Neuronal stem cell (in vitro differentiated cells): ENCODE results near the gene PYDC1.

ENCODE experiments used
- DNase-seq: peaks from one replicate; pipeline ENCODE4 v3.0.0-alpha.2; 2013; ENCODE audit warnings: low spot score
- H2AFZ ChIP-seq: one replicate; pipeline ENCODE4 v1.6.1; 2013; ENCODE audit warnings: mild to moderate bottlenecking, low read length, inconsistent platforms
- H2AK5ac ChIP-seq: 2 replicates; pipeline ENCODE4 v1.6.1; 2013; ENCODE audit warnings: low read depth, mild to moderate bottlenecking, inconsistent platforms, low read length, moderate library complexity, mixed read lengths
- H2BK120ac ChIP-seq: 2 replicates; pipeline ENCODE4 v1.6.1; 2013; ENCODE audit warnings: low read depth, mild to moderate bottlenecking, inconsistent platforms, low read length, moderate library complexity, mixed read lengths
- H2BK12ac ChIP-seq: one replicate; pipeline ENCODE4 v1.6.1; 2013; ENCODE audit warnings: low read length, inconsistent platforms
- H2BK15ac ChIP-seq: 2 replicates; pipeline ENCODE4 v1.6.1; 2013; ENCODE audit warnings: mild to moderate bottlenecking, low read length, inconsistent platforms, mixed read lengths
- H2BK5ac ChIP-seq: one replicate; pipeline ENCODE4 v1.6.1; 2013; ENCODE audit warnings: inconsistent platforms, mild to moderate bottlenecking, low read length, moderate library complexity
- H3K14ac ChIP-seq: one replicate; pipeline ENCODE4 v1.6.1; 2013; ENCODE audit warnings: low read length, inconsistent platforms
- H3K18ac ChIP-seq: 2 replicates; pipeline ENCODE4 v1.6.1; 2013; ENCODE audit warnings: low read length, inconsistent platforms
- H3K23ac ChIP-seq: 2 replicates; pipeline ENCODE4 v1.6.1; 2013; ENCODE audit warnings: low read depth, mild to moderate bottlenecking, mixed read lengths, low read length, inconsistent platforms; ENCODE audit not compliant: poor library complexity
- H3K27ac ChIP-seq: replicated peaks from 3 replicates; pipeline ENCODE4 v1.5.1; 2013; ENCODE audit warnings: low read length, inconsistent platforms
- H3K27me3 ChIP-seq, 3 experiments: 2 replicates each; pipeline ENCODE4 v1.6.1; 2013; ENCODE audit warnings: low read length in 3 of 3, mild to moderate bottlenecking in 2 of 3, inconsistent platforms in 1 of 3, low read depth in 1 of 3, mixed read lengths in 1 of 3, moderate library complexity in 1 of 3; ENCODE audit not compliant: control insufficient read depth in 3 of 3, insufficient read depth in 3 of 3
- H3K36me3 ChIP-seq, 2 donors: replicated peaks in 1 of 2; 2 replicates each; pipeline ENCODE4 v1.6.1; 2013; ENCODE audit warnings: low read length in 2 of 2; ENCODE audit not compliant: control insufficient read depth in 2 of 2, insufficient read depth in 2 of 2
- H3K4ac ChIP-seq: 2 replicates; pipeline ENCODE4 v1.6.1; 2013; ENCODE audit warnings: inconsistent platforms, mild to moderate bottlenecking, low read length, moderate library complexity
- H3K4me1 ChIP-seq, 2 donors: 1 replicate in 1 of 2; 2 replicates in 1 of 2; pipeline ENCODE4 v1.6.1; 2013; ENCODE audit warnings: low read length in 2 of 2, low read depth in 1 of 2; ENCODE audit not compliant: control insufficient read depth in 2 of 2, insufficient read depth in 1 of 2
- H3K4me2 ChIP-seq: one replicate; pipeline ENCODE4 v1.6.1; 2013; ENCODE audit warnings: mild to moderate bottlenecking, low read length, inconsistent platforms; ENCODE audit not compliant: insufficient read depth, poor library complexity, severe bottlenecking
- H3K4me3 ChIP-seq, 2 donors: 2 replicates each; pipeline ENCODE4 v1.5.1; 2013; ENCODE audit warnings: low read length in 2 of 2, mild to moderate bottlenecking in 2 of 2, inconsistent platforms in 1 of 2, moderate library complexity in 1 of 2
- H3K79me1 ChIP-seq: one replicate; pipeline ENCODE4 v1.6.1; 2013; ENCODE audit warnings: low read depth, mild to moderate bottlenecking, inconsistent platforms, low read length, moderate library complexity
- H3K9ac ChIP-seq: one replicate; pipeline ENCODE4 v1.6.1; 2013; ENCODE audit warnings: mild to moderate bottlenecking, low read depth, low read length, inconsistent platforms; ENCODE audit not compliant: poor library complexity
- H3K9me3 ChIP-seq, 2 donors: replicated peaks in 1 of 2; 2 replicates each; pipeline versions ENCODE3 to v1.6.1; 2013; ENCODE audit warnings: low read length in 2 of 2, mild to moderate bottlenecking in 2 of 2, inconsistent platforms in 1 of 2, low read depth in 1 of 2, mixed read lengths in 1 of 2, moderate library complexity in 1 of 2; ENCODE audit not compliant: control insufficient read depth in 2 of 2, insufficient read depth in 1 of 2
- H4K8ac ChIP-seq: one replicate; pipeline ENCODE4 v1.6.1; 2013; ENCODE audit warnings: low read depth, mild to moderate bottlenecking, inconsistent platforms, low read length, moderate library complexity
- H4K91ac ChIP-seq: one replicate; pipeline ENCODE4 v1.6.1; 2013; ENCODE audit warnings: low read length, low read depth, mild to moderate bottlenecking, inconsistent platforms; ENCODE audit not compliant: poor library complexity
- WGBS, 2 donors: extraction: QIAGEN DNeasy Blood & Tissue Kit; methylation state at CpG; one replicate each; pipeline ENCODE4 v1.1.7; 2013; ENCODE audit warnings: missing lambda C conversion rate in 2 of 2, mixed read lengths in 1 of 2; ENCODE audit not compliant: insufficient read length in 2 of 2, insufficient replicate concordance in 1 of 2; ENCODE audit errors: extremely low coverage in 2 of 2; 5-methylcytosine and 5-hydroxymethylcytosine counted together

The PYDC1 gene

GRCh38 chr16:31181102-31181830, 35.7 kb downstream of the PYDC1 start:
- peaks cover 4% of the 10 kb centered on the region for H3K79me1 ChIP-seq
- H2BK120ac ChIP-seq = no peak overlapping the region
- no peak overlapping the region for H4K8ac ChIP-seq
- H3K36me3 ChIP-seq = peaks cover 25 to 56% of the 10 kb centered on the region in 2 donors
- DNase-seq = peak; percentile 20
- H2BK12ac ChIP-seq = no peak overlapping the region
- no peak overlapping the region for H4K91ac ChIP-seq
- no peak overlapping the region for H2AFZ ChIP-seq
- H3K27ac ChIP-seq = peak overlapping the region; percentile 57
- peak overlapping the region; percentile 21 for H2AK5ac ChIP-seq
- H3K4me1 ChIP-seq = peaks cover 7 to 11% of the 10 kb centered on the region in 2 donors
- no peaks in the 10 kb centered on the region for H3K9me3 ChIP-seq
- no peak overlapping the region for H2BK15ac ChIP-seq
- peaks cover 0 to 2% (median 0%) of the 10 kb centered on the region in 3 experiments for H3K27me3 ChIP-seq
- peak overlapping the region; percentile 62 for H3K4me2 ChIP-seq
- H3K9ac ChIP-seq = peak overlapping the region; percentile 79
- peak overlapping the region; percentile 88 to 95 for H3K4me3 ChIP-seq
- peak overlapping the region; percentile 35 for H3K18ac ChIP-seq
- no peak overlapping the region for H3K23ac ChIP-seq
- H2BK5ac ChIP-seq = no peak overlapping the region
- H3K14ac ChIP-seq = no peak overlapping the region
- no peak overlapping the region for H3K4ac ChIP-seq
- no CpG with 5 or more reads among the region's 31 CpGs for WGBS, 2 donors

- no peak within 1 kb of the TSS for H2BK12ac ChIP-seq
- H3K23ac ChIP-seq = peak within 1 kb of the TSS; percentile 100
- H3K4ac ChIP-seq = peak within 1 kb of the TSS; percentile 91
- peak; percentile 95 for DNase-seq
- peak within 1 kb of the TSS; percentile 100 for H3K18ac ChIP-seq
- H3K27ac ChIP-seq = peak within 1 kb of the TSS; percentile 95
- peak within 1 kb of the TSS; percentile 66 for H3K4me2 ChIP-seq
- no peak within 1 kb of the TSS for H4K91ac ChIP-seq
- H3K9me3 ChIP-seq = no peaks in the 10 kb centered on the region
- H3K9ac ChIP-seq = peak within 1 kb of the TSS; percentile 99
- peak within 1 kb of the TSS; percentile 56 for H2BK5ac ChIP-seq
- H3K27me3 ChIP-seq = peaks cover 0 to 2% (median 0%) of the 10 kb centered on the region in 3 experiments
- peaks cover 7 to 11% of the 10 kb centered on the region in 2 donors for H3K4me1 ChIP-seq
- H2AFZ ChIP-seq = peak within 1 kb of the TSS; percentile 92
- no CpG with 5 or more reads among the region's 69 CpGs for WGBS, 2 donors
- peak within 1 kb of the TSS; percentile 93 for H2BK120ac ChIP-seq
- H3K4me3 ChIP-seq = peak within 1 kb of the TSS; percentile 88 to 97
- H3K36me3 ChIP-seq = peaks cover 15 to 42% of the 10 kb centered on the region in 2 donors
- H3K79me1 ChIP-seq = peaks cover 2% of the 10 kb centered on the region
- peak within 1 kb of the TSS; percentile 92 for H2BK15ac ChIP-seq
- H4K8ac ChIP-seq = peak within 1 kb of the TSS; percentile 73
- H3K14ac ChIP-seq = peak within 1 kb of the TSS; percentile 67
- H2AK5ac ChIP-seq = peak within 1 kb of the TSS; percentile 99
These were observed 37.0 kb downstream of the PYDC1 start, which contains the start of gene FUS for GRCh38 chr16:31179747-31180459. Gene FUS (plus strand): TSS chr16:31180139. CDS start chr16:31180215, 76 bp downstream.

DNA sequence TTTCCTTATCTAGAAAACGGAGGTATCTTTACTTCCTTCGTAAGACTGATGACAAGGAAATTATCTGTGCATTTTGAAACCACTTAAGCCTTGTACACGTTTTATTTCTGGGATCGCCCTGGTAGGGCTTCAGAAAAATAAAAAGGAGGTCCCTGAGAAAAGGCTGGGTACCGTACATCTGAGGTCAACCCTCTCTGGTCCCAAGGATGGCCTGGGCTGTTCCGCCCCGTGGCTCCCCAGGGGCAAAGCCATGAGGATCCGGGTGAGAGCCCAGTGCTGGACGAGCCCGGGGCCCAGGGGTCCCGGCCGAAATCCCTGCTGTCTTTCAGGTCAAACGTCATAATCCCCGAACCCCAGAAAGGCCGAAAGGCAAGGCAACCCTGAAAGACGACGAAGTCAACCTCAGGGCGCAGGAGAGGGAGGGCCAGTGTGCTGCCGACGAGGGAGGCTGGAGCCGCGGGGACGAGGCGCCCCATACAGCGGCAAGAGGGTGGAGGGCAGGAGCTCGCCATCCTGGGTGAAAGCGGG, 37.7 kb downstream of the PYDC1 start:
- Histone ChIP-seq H3K23ac (peak overlapping the region; percentile 92), H3K14ac (no peak overlapping the region), H3K4me3 (peak overlapping the region; percentile 88 to 97), H3K18ac (peak overlapping the region; percentile 99), H2BK120ac (peak overlapping the region; percentile 2), H3K4me1 (peaks cover 7 to 11% of the 10 kb centered on the region in 2 donors), H2AK5ac (no peak overlapping the region), H3K27me3 (peaks cover 0 to 2% (median 0%) of the 10 kb centered on the region in 3 experiments), H4K91ac (no peak overlapping the region), H3K79me1 (no peaks in the 10 kb centered on the region), H2BK5ac (peak overlapping the region; percentile 56), H2AFZ (peak overlapping the region; percentile 92), H3K4me2 (peak overlapping the region; percentile 66), H2BK12ac (no peak overlapping the region), H4K8ac (no peak overlapping the region), H2BK15ac (peak overlapping the region; percentile 92), H3K9ac (peak overlapping the region; percentile 99), H3K36me3 (peaks cover 13 to 37% of the 10 kb centered on the region in 2 donors), H3K4ac (no peak overlapping the region), H3K27ac (peak overlapping the region; percentile 93), H3K9me3 (no peaks in the 10 kb centered on the region)
- no CpG with 5 or more reads among the region's 27 CpGs for WGBS, 2 donors
- no peak for DNase-seq
